CD4-positive, CD25-positive, alpha-beta regulatory T cell (primary cell): ENCODE measurements around the gene UBE2A. TPM values are rescaled to one million over a fixed set of nuclear protein-coding genes. Genes with fewer than 3 reads are reported as not detected.

ENCODE experiments used
- polyA plus RNA-seq, 4 donors: library from polyadenylated mRNA; unstranded; fragments of 300-500 nt; fragmentation: Illumina TruSeq; gene quantifications; one replicate each; pipeline ENCODE4 v1.2.3, GENCODE V29; 2021
- total RNA-seq: library from RNA; stranded (reverse); gene quantifications from one replicate; pipeline ENCODE4 v1.2.3, GENCODE V29; 2022

Gene UBE2A
- total and polyA plus RNA-seq, 5 donors from 2014 or later: 44.6 to 80.1 (median 60.4) TPM

Other genes with a start within 250 kb of the UBE2A start
- 2.6 TPM for gene SLC25A43, start 175.2 kb upstream of the UBE2A start, total RNA-seq
- 1 to 10 TPM; 3.0 to 4.9 (median 3.5) TPM for gene SLC25A43, start 175.2 kb upstream of the UBE2A start, polyA plus RNA-seq
- 165 TPM for gene SLC25A5, start 106.1 kb upstream of the UBE2A start, total RNA-seq
- 100 to 1,000 TPM; 236 to 336 (median 273) TPM for gene SLC25A5, start 106.1 kb upstream of the UBE2A start, polyA plus RNA-seq
- 23.9 TPM for gene STEEP1, start 9.2 kb upstream of the UBE2A start, total RNA-seq
- gene STEEP1, start 9.2 kb upstream of the UBE2A start, polyA plus RNA-seq: 10 to 100 TPM; 11.3 to 15.0 (median 13.3) TPM
- 14.1 TPM for gene NKRF, start 31.9 kb downstream of the UBE2A start, total RNA-seq
- 1 to 10 TPM; 3.4 to 6.9 (median 6.2) TPM for gene NKRF, start 31.9 kb downstream of the UBE2A start, polyA plus RNA-seq
- gene SEPTIN6, start 118.6 kb downstream of the UBE2A start, total RNA-seq: 290 TPM
- gene SEPTIN6, start 118.6 kb downstream of the UBE2A start, polyA plus RNA-seq: 100 to 1,000 TPM; 144 to 201 (median 191) TPM
- not detected for gene SOWAHD, start 184.0 kb downstream of the UBE2A start, total RNA-seq
- under 1 TPM; 0.38 to 0.52 (median 0.46) TPM for gene SOWAHD, start 184.0 kb downstream of the UBE2A start, polyA plus RNA-seq
- 2,712 TPM for gene RPL39, start 217.1 kb downstream of the UBE2A start, total RNA-seq
- gene RPL39, start 217.1 kb downstream of the UBE2A start, polyA plus RNA-seq: 1,000 to 10,000 TPM; 3,971 to 5,634 (median 4,678) TPM